SU-DHL-6 (cell line): ENCODE results near the gene PTPRN2.

Experiments
- H2AFZ ChIP-seq: fragments of 200-600 bp; sonication (generic); 2 replicates; pipeline ENCODE4 v1.6.1; 2014; ENCODE audit warnings: low read depth, mild to moderate bottlenecking, moderate library complexity, mixed read lengths, antibody characterized with exemption, low read length; ENCODE audit not compliant: severe bottlenecking
- H3F3A ChIP-seq: fragments of 200-600 bp; shearing (Covaris generic); 2 replicates; pipeline ENCODE4 v1.6.0; 2016; ENCODE audit warnings: antibody characterized with exemption, mild to moderate bottlenecking; ENCODE audit not compliant: insufficient read depth
- H3K27ac ChIP-seq: fragments of 200-600 bp; sonication (generic); 2 replicates; pipeline ENCODE4 v1.5.1; 2016; ENCODE audit warnings: low read depth, mild to moderate bottlenecking, low read length, moderate library complexity, mixed read lengths
- H3K27me3 ChIP-seq: fragments of 200-600 bp; sonication (generic), shearing (Covaris generic); 2 replicates; pipeline ENCODE4 v1.6.0; 2014; ENCODE audit warnings: mild to moderate bottlenecking, low read length
- H3K36me3 ChIP-seq: fragments of 200-600 bp; sonication (generic); 2 replicates; pipeline ENCODE4 v1.6.1; 2014; ENCODE audit warnings: mild to moderate bottlenecking, low read length, mixed read lengths
- H3K4me2 ChIP-seq: fragments of 300-600, 200-600 bp; shearing (Covaris generic), sonication (generic); 2 replicates; pipeline ENCODE4 v1.6.0; 2014; ENCODE audit warnings: low read length, low read depth, mild to moderate bottlenecking; ENCODE audit not compliant: poor library complexity, severe bottlenecking
- H3K4me3 ChIP-seq: fragments of 200-600 bp; sonication (generic); 2 replicates; pipeline ENCODE4 v1.5.1; 2014; ENCODE audit warnings: antibody characterized with exemption, low read length, mild to moderate bottlenecking, mixed read lengths; ENCODE audit not compliant: insufficient read depth, poor library complexity, severe bottlenecking
- H3K79me2 ChIP-seq: fragments of 200-600 bp; sonication (generic); 2 replicates; pipeline ENCODE4 v1.6.1; 2014; ENCODE audit warnings: mild to moderate bottlenecking, low read length, moderate library complexity; ENCODE audit not compliant: insufficient read depth
- H3K9ac ChIP-seq: fragments of 200-600 bp; sonication (generic); 2 replicates; pipeline ENCODE4 v1.7.0; 2014; ENCODE audit warnings: mild to moderate bottlenecking, low read length
- H3K9me2 ChIP-seq: fragments of 200-600 bp; sonication (generic); replicated peaks from 2 replicates; pipeline ENCODE4 v1.6.1; 2014; ENCODE audit warnings: low read length; ENCODE audit not compliant: insufficient read depth
- H3K9me3 ChIP-seq: fragments of 200-600 bp; sonication (generic); 2 replicates; pipeline ENCODE4 v1.6.1; 2014; ENCODE audit warnings: low read length, mixed read lengths; ENCODE audit not compliant: insufficient read depth
- H4K20me1 ChIP-seq: fragments of 200-600 bp; sonication (generic); 2 replicates; pipeline ENCODE4 v1.6.1; 2014; ENCODE audit warnings: low read depth, mild to moderate bottlenecking, antibody characterized with exemption, low read length, moderate library complexity, mixed read lengths
- CTCF ChIP-seq: fragments of 200-600 bp; sonication (generic); IDR thresholded peaks from one replicate; pipeline ENCODE4 v1.5.1; 2017; ENCODE audit warnings: antibody characterized with exemption, mild to moderate bottlenecking, low read length, moderate library complexity; ENCODE audit not compliant: insufficient read depth, poor library complexity, severe bottlenecking
- EZH2phosphoT487 ChIP-seq: fragments of 200-600 bp; sonication (generic), shearing (Covaris generic); conservative IDR thresholded peaks from 2 replicates; pipeline ENCODE4 v1.6.1; 2018; ENCODE audit warnings: mild to moderate bottlenecking, antibody characterized with exemption, low read length, moderate library complexity, mixed read lengths

The PTPRN2 gene

GRCh38 chr7:158584407-158584806, 3.2 kb downstream of the PTPRN2 start:
- Histone ChIP-seq H3K9me2 (no peaks in the 10 kb centered on the region), H3K4me2 (no peak overlapping the region), H3K79me2 (no peaks in the 10 kb centered on the region), H3K9ac (no peak overlapping the region), H3K27ac (no peak overlapping the region), H2AFZ (no peak overlapping the region), H3K36me3 (no peaks in the 10 kb centered on the region), H3K4me3 (no peak overlapping the region), H3K27me3 (no peaks in the 10 kb centered on the region), H4K20me1 (no peaks in the 10 kb centered on the region), H3F3A (no peaks in the 10 kb centered on the region), H3K9me3 (peaks cover 3% of the 10 kb centered on the region; the same call in 1 of the 2 replicates)
- no peak for TF ChIP-seq EZH2phosphoT487
- TF ChIP-seq CTCF: no peak

- no peak overlapping the region for H3K27ac ChIP-seq
- H3K9me3 ChIP-seq: peaks cover 3% of the 10 kb centered on the region; the same call in 1 of the 2 replicates
- no peak overlapping the region for H3K4me3 ChIP-seq
- H2AFZ ChIP-seq: no peak overlapping the region
- no peak overlapping the region for H3K4me2 ChIP-seq
- TF ChIP-seq CTCF (no peak), EZH2phosphoT487 (no peak)
- H3K79me2 ChIP-seq: no peaks in the 10 kb centered on the region
- no peaks in the 10 kb centered on the region for H3K27me3 ChIP-seq
- no peaks in the 10 kb centered on the region for H3F3A ChIP-seq
- H3K9me2 ChIP-seq: no peaks in the 10 kb centered on the region
- no peaks in the 10 kb centered on the region for H3K36me3 ChIP-seq
- H4K20me1 ChIP-seq: no peaks in the 10 kb centered on the region
- no peak overlapping the region for H3K9ac ChIP-seq
Measured at GRCh38 chr7:158583810-158584209, 3.8 kb downstream of the PTPRN2 start.

- H4K20me1 ChIP-seq: no peaks in the 10 kb centered on the region
- no peaks in the 10 kb centered on the region for H3K79me2 ChIP-seq
- no peak overlapping the region for H2AFZ ChIP-seq
- no peaks in the 10 kb centered on the region for H3F3A ChIP-seq
- H3K4me2 ChIP-seq: no peak overlapping the region
- H3K36me3 ChIP-seq: no peaks in the 10 kb centered on the region
- TF ChIP-seq CTCF (no peak), EZH2phosphoT487 (no peak)
- H3K9me2 ChIP-seq: no peaks in the 10 kb centered on the region
- H3K27ac ChIP-seq: no peak overlapping the region
- no peak overlapping the region for H3K9ac ChIP-seq
- H3K9me3 ChIP-seq: peaks cover 3% of the 10 kb centered on the region; the same call in 1 of the 2 replicates
- H3K4me3 ChIP-seq: no peak overlapping the region
- no peaks in the 10 kb centered on the region for H3K27me3 ChIP-seq
Measured at GRCh38 chr7:158583143-158583542, 4.5 kb downstream of the PTPRN2 start.

- Histone ChIP-seq H3K9me2 (no peaks in the 10 kb centered on the region), H3K4me2 (no peak overlapping the region), H3K36me3 (no peaks in the 10 kb centered on the region), H2AFZ (no peak overlapping the region), H3F3A (no peaks in the 10 kb centered on the region), H3K9me3 (peaks cover 3% of the 10 kb centered on the region; the same call in 1 of the 2 replicates), H3K9ac (no peak overlapping the region), H3K27me3 (no peaks in the 10 kb centered on the region), H3K79me2 (no peaks in the 10 kb centered on the region), H4K20me1 (no peaks in the 10 kb centered on the region), H3K4me3 (no peak overlapping the region), H3K27ac (no peak overlapping the region)
- TF ChIP-seq EZH2phosphoT487 (no peak), CTCF (no peak)
Measured at GRCh38 chr7:158582089-158582456, 5.5 kb downstream of the PTPRN2 start.
